ENCODE measurements around the gene PRDM11.

- TF ChIP-seq CTCF (conservative IDR thresholded peaks at IDR 0.05) (no peak), EZH2 (IDR thresholded peaks at IDR 0.05; ENCODE audit: low read depth) (no peak)
Observed at GRCh38 chr11:45097721-45098493, 48.5 kb upstream of the PRDM11 start.

Measured in PC-9 (cell line).